Activated effector memory CD4-positive, alpha-beta T cell treated with Interleukin-2 at 50 U/mL for 16 hours (primary cell): ENCODE results near the gene CFAP100.

Source experiments
- DNase-seq: peaks from one replicate; pipeline ENCODE4 v3.0.0-alpha.2; 2020

CFAP100 gene

DNA sequence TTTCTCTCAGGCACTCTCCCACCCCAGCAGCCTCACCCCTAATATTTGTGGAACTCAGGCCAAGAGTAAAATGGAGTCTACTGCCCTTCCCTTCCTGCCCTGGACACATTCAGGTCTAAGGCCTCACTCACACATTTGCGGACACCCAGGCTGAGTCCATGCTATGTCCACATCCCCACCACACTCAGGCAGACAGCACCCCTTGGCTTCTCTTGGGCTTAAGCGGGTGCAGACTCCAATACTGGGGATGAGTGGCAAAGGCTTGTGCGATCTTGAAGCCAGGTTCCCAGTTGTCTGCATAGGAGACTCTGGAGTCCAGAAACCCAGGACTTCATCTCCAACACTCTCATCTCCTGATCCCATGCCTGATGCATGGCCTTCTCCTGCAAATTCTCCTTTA is 17.5 kb upstream of the CFAP100 start:
- no peak for DNase-seq

- no peak for DNase-seq
Observed at GRCh38 chr3:126378341-126378751, 16.4 kb upstream of the CFAP100 start.

GRCh38 chr3:126380011-126380768 is 14.5 kb upstream of the CFAP100 start:
- DNase-seq = no peak

GRCh38 chr3:126381966-126382365 is 12.7 kb upstream of the CFAP100 start:
- no peak for DNase-seq

DNA sequence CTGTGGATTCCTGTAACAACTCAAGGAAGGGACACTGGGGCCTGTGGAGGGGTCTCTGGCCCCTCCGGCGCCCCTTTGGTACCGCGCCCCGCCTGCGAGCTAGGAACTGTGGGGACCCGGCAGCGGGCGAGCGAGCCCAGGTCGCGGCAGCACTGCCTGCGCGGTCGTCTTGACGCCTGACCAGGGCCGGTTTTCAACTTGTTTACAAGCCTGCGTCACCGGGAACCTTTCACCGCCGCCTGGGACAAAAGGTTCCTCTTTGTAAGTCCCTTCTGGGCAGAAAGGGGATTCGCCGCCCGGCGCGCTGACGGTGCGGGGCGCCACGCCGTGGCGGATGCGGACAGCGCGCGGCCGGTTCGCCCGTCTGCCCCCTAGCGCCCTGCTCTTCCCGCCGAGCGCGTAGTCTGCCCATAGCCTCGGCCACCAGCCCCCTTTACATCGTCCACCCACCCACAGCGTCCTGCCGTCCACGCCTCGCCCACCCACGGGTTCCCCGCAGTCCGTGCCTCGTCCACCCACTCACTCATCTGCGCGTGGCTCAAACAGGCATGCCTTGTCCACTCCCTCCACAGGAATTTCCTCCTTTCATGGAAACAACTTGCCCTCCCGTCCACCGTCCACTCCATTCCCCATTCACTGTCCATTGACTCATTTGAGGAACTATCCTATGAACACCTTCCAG is 5.5 kb upstream of the CFAP100 start:
- DNase-seq = no peak

- DNase-seq = no peak
Observed at GRCh38 chr3:126389794-126390146, 4.9 kb upstream of the CFAP100 start.

DNA sequence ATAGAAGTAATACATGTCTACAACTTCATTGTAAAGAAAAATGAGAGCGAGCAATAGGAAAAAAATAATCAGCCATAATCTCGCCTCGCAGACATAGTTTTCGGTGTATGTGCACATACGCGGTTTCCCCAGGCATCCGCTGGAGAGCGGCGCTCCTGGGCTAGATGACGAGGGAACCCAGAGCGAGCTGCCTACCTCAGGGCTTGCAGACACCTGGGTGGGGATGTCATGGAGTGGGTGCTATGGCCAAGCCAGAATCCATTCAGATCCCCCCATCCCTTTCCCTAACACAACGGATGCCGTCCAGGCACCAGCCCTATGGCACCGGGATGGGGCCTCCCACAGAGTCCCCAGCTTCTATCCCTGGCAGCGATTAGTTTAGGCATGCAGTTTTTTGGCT is 4.5 kb upstream of the CFAP100 start:
- no peak for DNase-seq

DNA sequence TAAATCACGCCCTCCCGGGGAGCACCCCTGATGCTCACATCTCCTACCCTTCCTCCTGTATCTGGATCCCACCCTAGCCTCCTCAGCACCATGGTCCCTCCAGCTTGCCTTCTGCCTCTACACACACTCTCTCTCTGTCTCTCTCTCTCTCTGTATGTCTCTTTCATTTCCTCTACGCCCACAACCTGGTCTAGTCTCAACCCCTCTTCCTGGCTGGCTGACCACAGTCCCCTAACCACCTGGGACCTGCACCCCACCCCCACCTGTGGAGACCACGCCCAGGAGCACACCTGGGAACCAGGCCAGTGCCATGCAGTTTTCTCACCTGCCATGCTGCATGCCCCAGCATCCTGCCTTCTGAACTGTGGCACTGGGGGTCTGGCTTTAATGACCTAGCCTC is 4.0 kb upstream of the CFAP100 start:
- no peak for DNase-seq

GRCh38 chr3:126391631-126392030 is 3.1 kb upstream of the CFAP100 start:
- no peak for DNase-seq

DNA sequence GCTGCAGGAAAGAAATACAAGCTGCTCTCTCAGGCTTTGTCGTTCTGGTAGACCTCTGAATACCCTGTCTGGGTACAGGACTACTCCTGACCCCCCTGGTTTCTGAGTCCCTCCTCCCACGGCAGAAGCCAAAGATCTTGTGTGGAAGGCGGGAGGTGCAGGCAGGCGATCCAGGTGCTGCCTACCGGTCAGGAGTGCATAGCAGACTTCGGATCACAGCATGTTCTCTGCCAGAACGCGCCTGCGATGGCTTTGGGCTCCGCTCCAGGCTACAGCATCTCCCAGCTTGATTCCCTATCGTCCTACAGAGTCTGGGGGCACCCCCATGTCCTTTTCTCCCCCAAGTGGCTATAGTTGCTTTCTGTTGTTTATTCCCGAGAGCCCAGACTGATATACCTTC is 2.5 kb upstream of the CFAP100 start:
- DNase-seq = no peak

GRCh38 chr3:126393563-126393962 is 1.1 kb upstream of the CFAP100 start:
- no peak for DNase-seq

DNA sequence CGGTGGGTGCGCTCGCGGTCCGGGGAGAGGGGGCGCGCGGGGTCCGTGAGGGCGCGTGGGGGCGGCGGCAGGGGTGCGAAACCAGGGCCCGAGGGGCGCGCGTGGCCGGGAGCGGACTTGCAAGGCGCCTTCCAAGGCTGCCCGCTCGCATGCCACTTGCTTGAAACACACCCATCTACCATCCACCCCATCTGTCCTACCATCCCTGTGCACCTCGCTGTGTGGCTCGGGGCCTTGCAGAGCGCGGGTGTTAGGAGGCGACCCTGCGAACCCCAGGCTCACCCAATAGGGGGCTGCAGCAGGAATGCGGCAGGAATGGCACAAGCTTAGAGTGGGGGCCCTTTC is 240 bp downstream of the CFAP100 start:
- DNase-seq = no peak

- no peak for DNase-seq
Observed at GRCh38 chr3:126395846-126396513, 1.3 kb downstream of the CFAP100 start.

DNA sequence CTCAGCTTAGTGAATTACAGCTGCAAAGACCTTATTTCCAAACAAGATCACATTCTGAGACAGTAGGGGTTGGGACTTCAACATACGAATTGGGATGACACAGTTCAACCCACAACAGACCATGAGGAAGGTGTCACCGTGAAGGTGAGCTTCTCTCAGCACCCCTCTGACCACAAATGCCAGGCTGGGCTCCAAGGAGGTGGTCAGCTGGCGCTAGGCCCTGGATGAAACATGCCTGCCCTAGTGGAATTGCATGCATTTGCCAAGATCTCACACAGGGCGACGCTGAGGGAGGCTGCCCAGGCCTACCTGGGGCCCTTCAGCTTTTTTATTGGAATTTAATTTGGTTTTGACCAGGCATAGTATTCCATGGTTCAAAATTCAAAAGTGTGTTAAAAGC is 1.8 kb downstream of the CFAP100 start:
- no peak for DNase-seq

DNA sequence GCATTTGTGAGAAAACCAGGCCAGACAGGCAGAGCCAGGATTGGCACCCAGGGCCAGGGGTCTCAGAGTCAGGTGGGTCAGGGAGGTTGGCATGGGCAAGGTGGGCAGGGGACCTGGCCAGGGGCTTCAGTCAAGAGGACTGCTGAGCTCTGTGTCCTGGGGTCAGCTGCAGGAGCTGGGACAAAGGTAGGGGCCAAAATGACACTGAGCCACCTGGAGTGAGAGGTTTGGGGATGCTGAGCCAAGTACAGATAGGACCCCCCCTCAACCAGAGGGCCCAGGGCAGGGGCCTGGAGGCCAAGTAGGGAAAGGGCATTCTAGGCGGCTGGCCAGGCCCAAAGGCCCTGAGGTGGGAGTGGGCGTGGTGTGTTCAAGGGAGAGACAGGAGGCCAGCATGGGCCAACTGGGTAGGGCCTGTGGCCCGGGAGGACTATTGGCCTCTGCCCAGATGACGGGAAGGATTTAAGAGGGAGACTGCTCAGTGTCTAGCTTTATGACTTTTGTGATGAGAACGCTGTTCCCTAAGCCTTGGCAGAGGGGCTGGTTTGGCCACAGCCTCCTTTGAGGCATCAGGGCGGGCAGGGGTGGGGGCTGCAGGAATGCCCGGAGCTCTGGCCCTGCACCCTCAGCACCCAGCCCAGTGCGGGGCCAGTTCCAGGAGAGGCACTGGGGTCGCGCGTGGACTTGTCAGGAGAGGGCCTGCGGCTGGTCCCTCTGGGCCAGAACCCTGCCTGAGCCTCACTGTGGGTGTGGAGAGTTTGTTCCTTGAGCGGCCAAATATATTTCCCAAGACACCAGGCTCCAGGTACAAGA is 3.1 kb downstream of the CFAP100 start:
- DNase-seq = no peak

GRCh38 chr3:126398423-126399350 is 4.0 kb downstream of the CFAP100 start:
- no peak for DNase-seq

DNA sequence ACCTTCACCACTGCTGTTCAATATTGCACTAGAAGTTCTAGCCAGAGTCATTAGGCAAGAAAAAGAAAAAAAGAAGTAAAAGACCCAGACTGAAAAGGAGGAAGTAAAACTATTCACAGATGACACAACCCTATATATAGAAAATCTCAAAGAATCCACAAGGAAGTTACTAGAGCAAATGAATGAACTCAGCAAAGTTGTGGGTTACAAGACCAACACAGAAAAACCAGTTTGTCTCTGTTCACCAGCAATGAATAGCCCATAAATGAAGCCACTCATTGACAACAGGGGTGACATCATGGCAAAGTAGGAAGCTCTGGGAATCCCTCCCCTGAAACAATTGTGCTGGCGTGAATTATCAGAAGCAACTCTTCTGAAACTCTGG is 4.6 kb downstream of the CFAP100 start:
- no peak for DNase-seq

DNA sequence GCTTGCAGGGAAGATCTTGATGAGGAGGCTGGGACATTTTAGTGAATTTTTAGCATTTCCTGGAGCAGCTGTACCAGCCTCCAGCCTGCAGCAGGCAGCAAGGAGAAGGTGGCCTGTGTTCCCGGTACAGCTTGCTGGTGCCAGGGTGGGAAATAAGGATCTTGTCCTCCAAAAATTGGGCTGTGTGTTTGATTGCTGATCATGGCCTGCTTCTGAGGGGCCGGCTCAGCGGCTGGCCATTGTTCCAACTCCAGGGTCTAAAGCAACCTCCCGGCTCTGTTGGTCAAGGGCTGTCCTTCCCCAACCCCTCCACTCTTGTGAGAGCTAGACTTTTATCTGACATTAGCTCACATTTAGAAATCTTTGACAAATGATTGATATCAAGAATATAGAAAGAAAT is 5.0 kb downstream of the CFAP100 start:
- no peak for DNase-seq

DNA sequence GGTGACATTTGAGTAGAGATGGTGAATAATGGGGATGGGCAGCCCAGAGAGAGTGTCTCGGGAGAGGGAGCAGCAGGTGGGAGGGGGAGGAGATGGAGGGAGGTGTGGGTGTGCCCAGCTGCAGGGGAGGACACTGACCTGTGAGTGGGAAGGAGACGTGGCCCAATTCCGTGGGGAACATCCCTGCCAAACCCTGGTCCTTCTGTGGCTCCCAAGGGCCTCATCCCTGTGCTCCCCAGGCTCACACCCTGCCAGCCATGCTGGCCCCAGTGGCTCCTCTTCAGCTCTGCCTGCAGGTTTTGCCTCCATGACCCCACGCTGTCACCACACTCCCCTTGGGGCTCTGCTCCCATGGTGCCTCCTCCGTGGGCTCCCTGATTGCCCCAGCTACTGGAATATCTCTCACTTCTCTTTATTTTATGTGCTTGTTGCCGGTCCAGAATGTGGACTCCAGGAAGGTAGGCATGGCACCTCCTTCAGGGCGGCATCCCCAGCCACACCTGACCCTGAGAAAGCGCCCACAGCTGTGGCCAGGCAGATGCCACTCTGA is 7.0 kb downstream of the CFAP100 start:
- no peak for DNase-seq

DNA sequence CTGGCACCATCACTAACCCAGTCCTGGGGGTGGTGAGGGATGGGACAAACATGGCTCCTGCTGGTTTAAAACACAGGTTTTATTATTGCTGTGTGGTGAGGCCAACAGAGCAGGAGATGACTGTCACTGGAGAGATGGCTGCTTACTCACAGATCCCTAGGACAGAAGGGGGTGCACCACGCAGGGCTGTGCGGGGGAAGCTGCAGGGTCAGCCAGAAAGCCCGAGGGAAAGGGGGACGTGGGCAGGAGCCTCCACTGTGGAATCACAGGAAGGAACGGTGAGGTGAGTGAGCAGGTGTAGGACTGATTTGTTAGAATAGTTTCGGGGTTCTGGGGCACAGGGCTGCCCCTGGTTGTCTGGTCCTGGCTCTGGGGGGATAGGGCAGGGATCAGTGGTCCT is 7.5 kb downstream of the CFAP100 start:
- DNase-seq = no peak

DNA sequence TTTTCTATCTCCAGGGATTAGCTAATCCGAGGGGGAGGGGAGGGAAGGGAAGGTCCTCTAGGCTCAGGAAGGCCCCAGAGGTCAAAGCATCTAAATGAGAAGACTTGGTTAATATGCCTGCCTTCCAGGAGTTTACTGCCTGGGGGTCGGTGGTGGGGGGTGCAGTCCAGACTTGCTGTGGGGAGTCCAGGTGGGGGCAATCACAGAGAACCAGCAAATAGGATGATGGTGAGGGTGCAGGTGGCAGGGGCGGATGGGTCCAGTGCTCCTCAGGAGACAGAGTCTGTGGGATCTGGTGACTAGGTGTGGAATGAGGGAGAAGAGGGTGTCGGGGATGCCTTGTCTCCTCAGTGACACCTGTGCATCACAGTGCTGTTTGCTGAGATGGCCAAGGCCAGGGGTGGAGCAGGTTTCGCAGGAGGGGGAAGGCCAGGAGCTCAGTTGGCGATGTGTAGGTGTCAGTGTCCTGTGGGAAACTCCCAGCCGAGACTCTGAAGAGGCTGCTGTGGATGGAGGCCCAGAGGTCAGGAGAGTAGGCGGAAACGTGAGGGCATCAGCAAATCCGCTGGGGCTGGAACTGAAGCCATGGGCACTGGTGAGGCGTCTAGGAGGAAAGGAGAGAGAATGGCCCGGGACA is 8.1 kb downstream of the CFAP100 start:
- no peak for DNase-seq
